NCI-H510A (cell line): Measurements from ENCODE around the gene EXOC3L1.

Source experiments
- DNase-seq: peaks from one replicate; lab custom pipeline; 2025; lab: John Stamatoyannopoulos, UW

Gene EXOC3L1

GRCh38 chr16:67198238-67198734, 8.3 kb upstream of the EXOC3L1 start:
- DNase-seq, result no peak

- no peak for DNase-seq
Measured at GRCh38 chr16:67197704-67198103, 7.8 kb upstream of the EXOC3L1 start.

GRCh38 chr16:67196881-67197280, 6.9 kb upstream of the EXOC3L1 start:
- DNase-seq, result no peak

- DNase-seq, result no peak
Measured at GRCh38 chr16:67195676-67196075, 5.7 kb upstream of the EXOC3L1 start.

- DNase-seq, result no peak
Measured at GRCh38 chr16:67194260-67194659, 4.3 kb upstream of the EXOC3L1 start.

GRCh38 chr16:67193536-67193935, 3.6 kb upstream of the EXOC3L1 start:
- no peak for DNase-seq

- no peak for DNase-seq
Measured at GRCh38 chr16:67192781-67193361, 2.9 kb upstream of the EXOC3L1 start.

- DNase-seq, result peak; percentile 80
Measured at GRCh38 chr16:67191995-67192681, 2.2 kb upstream of the EXOC3L1 start, which contains the start of gene E2F4. E2F4 (plus strand) TSS chr16:67192155; CDS start chr16:67192228, 73 bp downstream.

GRCh38 chr16:67191411-67191994, 1.6 kb upstream of the EXOC3L1 start:
- no peak for DNase-seq

GRCh38 chr16:67190448-67191399, 788 bp upstream of the EXOC3L1 start:
- DNase-seq, result no peak

- no peak for DNase-seq
Measured at GRCh38 chr16:67188798-67189197, 1.1 kb downstream of the EXOC3L1 start.

- no peak for DNase-seq
Measured at GRCh38 chr16:67188323-67188722, 1.6 kb downstream of the EXOC3L1 start.

GRCh38 chr16:67187175-67187890, 2.6 kb downstream of the EXOC3L1 start:
- DNase-seq, result no peak

GRCh38 chr16:67186550-67186950, 3.4 kb downstream of the EXOC3L1 start:
- DNase-seq, result no peak

- DNase-seq, result no peak
Measured at GRCh38 chr16:67185651-67186134, 4.2 kb downstream of the EXOC3L1 start.

GRCh38 chr16:67184995-67185650, 4.8 kb downstream of the EXOC3L1 start:
- peak; percentile 65 for DNase-seq

- no peak for DNase-seq
Measured at GRCh38 chr16:67184453-67184994, 5.4 kb downstream of the EXOC3L1 start.

GRCh38 chr16:67183627-67184452, 6.1 kb downstream of the EXOC3L1 start, which contains the start of gene MATCAP1:
MATCAP1 (minus strand) TSS chr16:67183963; CDS start chr16:67180610, 3,353 bp downstream.
- DNase-seq, result peak; percentile 85

- DNase-seq, result no peak
Measured at GRCh38 chr16:67183284-67183626, 6.7 kb downstream of the EXOC3L1 start.
